B cell (primary cell): ENCODE results near the gene ACIN1.

Source experiments
- CTCF ChIP-seq: fragments of 200-600 bp; IDR thresholded peaks from one replicate; pipeline ENCODE4 v1.8.0; 2022; ENCODE audit warnings: antibody characterized with exemption, mild to moderate bottlenecking
- EZH2 ChIP-seq: IDR thresholded peaks from 2 replicates; pipeline ENCODE4 v1.6.1; 2012; ENCODE audit warnings: borderline replicate concordance, low read depth, mild to moderate bottlenecking, moderate library complexity, low read length; ENCODE audit not compliant: insufficient read depth, poor library complexity, severe bottlenecking

GRCh38 chr14:23139874-23140273 lies 44.9 kb upstream of the ACIN1 start:
- no peak for TF ChIP-seq EZH2
- no peak for TF ChIP-seq CTCF
